PC-9 (cell line): ENCODE measurements around the gene AADAC. TPM values are rescaled to one million over a fixed set of nuclear protein-coding genes. Genes with fewer than 3 reads are reported as not detected.

Experiments used
- BruUV-seq: library from RNA; stranded (reverse); fragments of 400-500 nt; replicated peaks from 2 replicates; lab custom pipeline; 2021; lab: Mats Ljungman, UMichigan
- CTCF ChIA-PET: fragments of 300-600 bp; sonication (Branson Sonifier 250); formaldehyde crosslinking; loops from one replicate; lab custom pipeline; 2022; ENCODE audit warnings: antibody characterized with exemption; lab: Charles Lee
- POLR2A ChIA-PET: fragments of 300-600 bp; sonication (Branson Sonifier 250); formaldehyde crosslinking; loops from one replicate; lab custom pipeline; 2022; ENCODE audit warnings: antibody characterized with exemption; ENCODE audit not compliant: unreplicated experiment; lab: Charles Lee
- DNase-seq, 2 experiments: peaks; one replicate each; pipeline versions ENCODE4 v3.0.0 to v3.0.0-alpha.2; 2015 to 2022; ENCODE audit warnings: mixed read lengths in 1 of 2
- H2AFZ ChIP-seq: fragments of 200-600 bp; sonication (generic); 2 replicates; pipeline ENCODE4 v1.8.1; 2017; ENCODE audit warnings: antibody characterized with exemption
- H3F3A ChIP-seq: fragments of 200-600 bp; sonication (generic); 2 replicates; pipeline ENCODE4 v1.8.1; 2017; ENCODE audit warnings: antibody characterized with exemption, mild to moderate bottlenecking, low read depth; ENCODE audit not compliant: insufficient read depth
- H3K27ac ChIP-seq: fragments of 200-600 bp; sonication (generic); 2 replicates; pipeline ENCODE4 v1.6.1; 2016; ENCODE audit warnings: mixed run types
- H3K27me3 ChIP-seq: fragments of 200-600 bp; sonication (generic); 2 replicates; pipeline ENCODE4 v1.6.1; 2016; ENCODE audit warnings: low read depth, mixed run types; ENCODE audit not compliant: insufficient read depth
- H3K36me3 ChIP-seq: fragments of 200-600 bp; sonication (generic); 2 replicates; pipeline ENCODE4 v1.6.1; 2016; ENCODE audit warnings: low read depth, mixed run types
- H3K4me1 ChIP-seq: fragments of 200-600 bp; sonication (generic); replicated peaks from 2 replicates; pipeline ENCODE4 v1.6.1; 2016; ENCODE audit warnings: mixed run types; ENCODE audit not compliant: insufficient read depth
- H3K4me2 ChIP-seq: fragments of 200-600 bp; sonication (generic); 2 replicates; pipeline ENCODE4 v1.6.1; 2017; ENCODE audit warnings: mixed run types
- H3K4me3 ChIP-seq: fragments of 200-600 bp; sonication (generic); 2 replicates; pipeline ENCODE4 v1.6.1; 2016; ENCODE audit warnings: mixed run types
- H3K79me2 ChIP-seq: fragments of 200-600 bp; sonication (generic); 2 replicates; pipeline ENCODE4 v1.6.1; 2017; ENCODE audit warnings: low read depth, mixed run types
- H3K9me2 ChIP-seq: fragments of 200-600 bp; sonication (generic); 2 replicates; pipeline ENCODE4 v1.8.1; 2017; ENCODE audit warnings: mild to moderate bottlenecking; ENCODE audit not compliant: insufficient read depth
- H3K9me3 ChIP-seq: fragments of 200-600 bp; sonication (generic); 2 replicates; pipeline ENCODE4 v1.8.1; 2016; ENCODE audit warnings: low read depth; ENCODE audit not compliant: insufficient read depth
- H4K20me1 ChIP-seq: fragments of 200-600 bp; sonication (generic); 2 replicates; pipeline ENCODE4 v1.8.1; 2017; ENCODE audit not compliant: insufficient read depth
- EZH2 ChIP-seq: fragments of 200-600 bp; sonication (generic); IDR thresholded peaks from 2 replicates; pipeline ENCODE4 v1.8.0; 2017; ENCODE audit warnings: antibody characterized with exemption, low read depth
- intact Hi-C: fragments of 100-400 bp; cut with micrococcal nuclease; formaldehyde crosslinking; loops from one replicate; pipeline ENCODE4 v1.10.0; 2022; ENCODE audit not compliant: unreplicated experiment
- total RNA-seq: library from RNA; stranded (reverse); gene quantifications from 2 replicates; pipeline ENCODE4 v1.2.3, GENCODE V29; 2021
- TF ChIP-seq, protein P1 (sequence below): fragments of 200-600 bp; sonication (generic); conservative IDR thresholded peaks from 2 replicates; pipeline ENCODE4 v1.6.1; 2017; ENCODE audit warnings: mixed run types, antibody characterized with exemption, mild to moderate bottlenecking, moderate library complexity

Gene AADAC
- total RNA-seq, 1 experiment from 2014 or later: 4.7 TPM

DNA sequence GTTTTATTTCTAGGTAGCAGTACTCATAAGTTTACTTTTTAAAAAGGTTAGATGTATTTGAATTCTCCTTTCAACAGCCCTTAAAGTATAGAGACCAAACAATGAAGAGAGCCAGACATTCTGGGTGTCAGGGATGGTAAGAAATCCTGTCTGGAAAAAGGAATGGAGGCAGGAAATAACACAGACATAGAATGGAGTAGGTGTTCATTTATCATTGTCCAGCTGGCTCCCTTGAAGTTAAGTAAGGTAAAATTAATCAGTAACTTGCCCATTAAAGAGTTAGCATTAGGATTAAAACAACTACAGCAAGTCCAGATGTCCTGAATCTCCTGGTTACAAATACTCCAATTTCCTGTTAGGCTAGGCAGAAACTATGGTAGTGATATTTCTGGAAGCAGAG lies 46.0 kb downstream of the AADAC start:
- intact Hi-C loops: no loop called here
- DNase-seq: no peak
- Histone ChIP-seq H3K27me3 (no peaks in the 10 kb centered on the region), H3K4me3 (no peak overlapping the region), H3K4me2 (no peak overlapping the region), H4K20me1 (no peaks in the 10 kb centered on the region), H3K79me2 (no peaks in the 10 kb centered on the region), H3F3A (no peaks in the 10 kb centered on the region), H3K9me2 (no peaks in the 10 kb centered on the region; the same call in 1 of the 2 replicates), H3K9me3 (peaks cover 6% of the 10 kb centered on the region; the same call in 1 of the 2 replicates), H3K4me1 (peaks cover 14% of the 10 kb centered on the region), H3K36me3 (no peaks in the 10 kb centered on the region), H3K27ac (no peak overlapping the region), H2AFZ (no peak overlapping the region)
- BruUV-seq: no TSS peak
- no peak for TF ChIP-seq EZH2
- TF ChIP-seq, protein P1, sequence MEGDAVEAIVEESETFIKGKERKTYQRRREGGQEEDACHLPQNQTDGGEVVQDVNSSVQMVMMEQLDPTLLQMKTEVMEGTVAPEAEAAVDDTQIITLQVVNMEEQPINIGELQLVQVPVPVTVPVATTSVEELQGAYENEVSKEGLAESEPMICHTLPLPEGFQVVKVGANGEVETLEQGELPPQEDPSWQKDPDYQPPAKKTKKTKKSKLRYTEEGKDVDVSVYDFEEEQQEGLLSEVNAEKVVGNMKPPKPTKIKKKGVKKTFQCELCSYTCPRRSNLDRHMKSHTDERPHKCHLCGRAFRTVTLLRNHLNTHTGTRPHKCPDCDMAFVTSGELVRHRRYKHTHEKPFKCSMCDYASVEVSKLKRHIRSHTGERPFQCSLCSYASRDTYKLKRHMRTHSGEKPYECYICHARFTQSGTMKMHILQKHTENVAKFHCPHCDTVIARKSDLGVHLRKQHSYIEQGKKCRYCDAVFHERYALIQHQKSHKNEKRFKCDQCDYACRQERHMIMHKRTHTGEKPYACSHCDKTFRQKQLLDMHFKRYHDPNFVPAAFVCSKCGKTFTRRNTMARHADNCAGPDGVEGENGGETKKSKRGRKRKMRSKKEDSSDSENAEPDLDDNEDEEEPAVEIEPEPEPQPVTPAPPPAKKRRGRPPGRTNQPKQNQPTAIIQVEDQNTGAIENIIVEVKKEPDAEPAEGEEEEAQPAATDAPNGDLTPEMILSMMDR: no peak
- ChIA-PET CTCF (no interaction called here), POLR2A (no interaction called here)

DNA sequence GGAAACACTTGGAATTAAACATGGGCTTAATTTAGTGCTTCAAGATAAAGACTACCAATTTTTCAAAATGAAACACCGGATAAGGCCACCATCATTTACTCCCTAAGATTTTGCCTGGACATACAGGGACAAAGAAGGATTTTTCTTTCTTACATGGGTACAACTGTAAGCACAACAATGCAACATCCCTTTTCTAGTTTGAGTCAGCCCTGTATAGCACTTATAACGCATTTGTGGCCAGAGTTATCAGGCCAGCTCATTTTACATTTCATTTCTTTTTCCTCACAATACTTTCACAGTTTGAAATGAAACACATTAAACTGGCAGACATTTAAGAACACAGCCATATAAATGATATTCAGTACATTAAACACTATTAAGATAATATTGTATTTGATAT lies 49.7 kb downstream of the AADAC start:
- CTCF ChIA-PET: no interaction called here
- Histone ChIP-seq H3K4me3 (no peak overlapping the region), H4K20me1 (no peaks in the 10 kb centered on the region), H3K9me2 (no peaks in the 10 kb centered on the region; the same call in 1 of the 2 replicates), H3F3A (no peaks in the 10 kb centered on the region), H3K79me2 (no peaks in the 10 kb centered on the region), H3K9me3 (peaks cover 10% of the 10 kb centered on the region), H3K27ac (no peak overlapping the region), H3K4me1 (peaks cover 20% of the 10 kb centered on the region), H3K36me3 (0 out of 2 replicates have a peak, but pooled peaks cover 4% of the 10 kb centered on the region), H3K27me3 (no peaks in the 10 kb centered on the region), H2AFZ (no peak overlapping the region), H3K4me2 (no peak overlapping the region)
- DNase-seq: no peak
- POLR2A ChIA-PET: no interaction called here
- TF ChIP-seq, protein P1: no peak
- no peak for TF ChIP-seq EZH2
- no TSS peak for BruUV-seq
- intact Hi-C loops: no loop called here

DNA sequence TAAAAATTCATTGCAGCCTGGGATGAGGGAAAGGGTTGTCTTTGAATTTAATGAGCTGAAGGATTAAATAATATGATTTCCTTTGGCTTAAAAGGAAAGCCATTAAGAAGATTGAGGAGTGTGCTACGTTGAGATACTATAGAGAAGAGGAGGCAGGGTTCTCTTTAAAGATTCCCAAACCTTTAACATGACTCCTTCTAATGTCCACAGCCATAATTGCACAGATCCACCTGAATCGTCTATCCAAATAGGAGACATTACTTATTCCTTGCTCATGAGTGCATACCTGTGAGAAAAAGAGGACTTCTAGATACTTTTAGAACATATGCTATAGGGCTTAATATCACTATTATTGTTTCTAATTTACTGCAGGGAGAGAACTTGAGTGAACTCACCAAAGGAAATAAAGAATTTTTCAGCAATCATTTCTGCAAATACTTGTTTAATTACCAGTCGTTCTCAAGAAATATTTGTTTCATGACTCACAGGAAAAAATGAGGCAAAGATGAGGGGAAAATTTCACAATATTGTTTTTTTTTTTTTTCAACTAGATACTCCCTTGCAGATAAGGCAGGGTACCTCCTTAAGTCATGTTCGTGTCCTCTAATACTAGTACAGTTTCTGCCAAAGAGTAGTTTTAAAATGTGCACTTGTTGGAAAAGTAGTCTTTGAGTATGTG lies 50.6 kb downstream of the AADAC start:
- H3K36me3 ChIP-seq: 0 out of 2 replicates have a peak, but pooled peaks cover 4% of the 10 kb centered on the region
- H3K4me1 ChIP-seq: peaks cover 20% of the 10 kb centered on the region
- intact Hi-C loops: no loop called here

More for the DNA sequence above, 50.6 kb downstream of the AADAC start:
- Histone ChIP-seq H2AFZ (0 out of 2 replicates have a peak overlapping the region, but pooled peaks have one; percentile 19), H3K9me2 (no peaks in the 10 kb centered on the region; the same call in 1 of the 2 replicates), H3F3A (no peaks in the 10 kb centered on the region), H3K4me3 (no peak overlapping the region), H3K4me2 (peak overlapping the region; percentile 41), H3K27me3 (no peaks in the 10 kb centered on the region), H3K27ac (peak overlapping the region; percentile 38), H3K9me3 (peaks cover 10% of the 10 kb centered on the region), H4K20me1 (no peaks in the 10 kb centered on the region), H3K79me2 (no peaks in the 10 kb centered on the region)
- peak in 1 of 2 experiments; percentile 82 for DNase-seq
- ChIA-PET CTCF (no interaction called here), POLR2A (no interaction called here)
- TF ChIP-seq, protein P1: no peak
- no peak for TF ChIP-seq EZH2
- no TSS peak for BruUV-seq
